Body of pancreas (tissue), 4 donors: ENCODE data around the gene GMPPA. TPM values are rescaled to one million over a fixed set of nuclear protein-coding genes. Genes with fewer than 3 reads are reported as not detected.

Source experiments
- ATAC-seq: fragments of 150-250 bp; one replicate; pipeline ENCODE4 v1.9.1; 2016
- DNase-seq, 4 donors: peaks; one replicate each; pipeline ENCODE4 v3.0.0-alpha.2; 2019
- H3K27ac ChIP-seq, 4 donors: fragments of 200-600 bp; sonication (generic); 1 replicate in 3 of 4; 2 replicates in 1 of 4; pipeline versions ENCODE4 v1.5.1 to v1.6.1; 2016 to 2019; ENCODE audit warnings: mild to moderate bottlenecking in 1 of 4, mixed read lengths in 1 of 4, moderate library complexity in 1 of 4
- H3K27me3 ChIP-seq, 2 donors: fragments of 200-600 bp; sonication (generic); one replicate each; pipeline ENCODE4 v1.6.0; 2016; ENCODE audit warnings: mild to moderate bottlenecking in 1 of 2
- H3K36me3 ChIP-seq, 2 donors: fragments of 200-600 bp; sonication (generic); replicated peaks in 1 of 2; 2 replicates each; pipeline ENCODE4 v1.5.1; 2016; ENCODE audit warnings: low read depth in 2 of 2; ENCODE audit not compliant: insufficient read depth in 1 of 2
- H3K4me1 ChIP-seq: fragments of 200-600 bp; sonication (generic); one replicate; pipeline ENCODE4 v1.6.0; 2016
- H3K4me3 ChIP-seq, 2 donors: fragments of 200-600 bp; sonication (generic); 1 replicate in 1 of 2; 2 replicates in 1 of 2; pipeline ENCODE4 v1.5.1; 2016 to 2019
- H3K9me3 ChIP-seq, 3 donors: fragments of 200-600 bp; sonication (generic); 1 replicate in 2 of 3; 2 replicates in 1 of 3; pipeline ENCODE4 v1.5.1; 2016
- CTCF ChIP-seq, 7 experiments: fragments of 450-650 bp in 4 of 7; fragments of 200-600 bp in 3 of 7; sonication (generic) in 3 of 7; IDR thresholded peaks; one replicate each; pipeline ENCODE4 v1.5.1; 2016 to 2019; ENCODE audit warnings: antibody characterized with exemption in 7 of 7
- POLR2A ChIP-seq, 3 donors: fragments of 450-650 bp; IDR thresholded peaks; one replicate each; pipeline ENCODE4 v1.6.1; 2016; ENCODE audit warnings: antibody characterized with exemption in 3 of 3, mild to moderate bottlenecking in 2 of 3
- WGBS, 2 donors: methylation state at CpG; one replicate each; pipeline ENCODE4 v1.1.5; 2017; 5-methylcytosine and 5-hydroxymethylcytosine counted together
- intact Hi-C: fragments of 100-400 bp; cut with DNase I; formaldehyde crosslinking; loops from one replicate; pipeline ENCODE4 v1.15.1; 2023
- total RNA-seq, 2 donors: library from RNA; depleted of rRNA; stranded (reverse); fragments of >200 nt; gene quantifications; one replicate each; pipeline ENCODE4 v1.1.0, GENCODE V29; 2016

Gene GMPPA
- total RNA-seq, 2 donors from 2014 or later: 40.5 to 57.4 TPM

- TF ChIP-seq CTCF (IDR thresholded peaks at IDR 0.05) (no peak), POLR2A (IDR thresholded peaks at IDR 0.05) (no peak)
- intact Hi-C loops: loop anchor here (5.0 kb wide), 2 partner anchors 50 to 120 kb away; no protein-coding TSS in a partner anchor
- peak in 3 of 4 donors; percentile 60 to 66 (median 66) for DNase-seq
- Histone ChIP-seq H3K9me3 (no peaks in the 10 kb centered on the region), H3K4me1 (peaks cover 23% of the 10 kb centered on the region), H3K27me3 (peaks cover 0 to 33% of the 10 kb centered on the region in 2 donors), H3K36me3 (no peaks in the 10 kb centered on the region), H3K4me3 (no peak overlapping the region), H3K27ac (no peak overlapping the region)
- peak; percentile 41 for ATAC-seq
- 23% methylated on average over 6 of the region's 6 CpGs; no CpG with 5 or more reads in 1 of the 2 donors for WGBS, 2 donors
Observed at GRCh38 chr2:219527076-219527394, 28.3 kb downstream of the GMPPA start.

- Histone ChIP-seq H3K4me3 (no peak overlapping the region), H3K27ac (no peak overlapping the region), H3K27me3 (peaks cover 0 to 30% of the 10 kb centered on the region in 2 donors), H3K36me3 (no peaks in the 10 kb centered on the region), H3K9me3 (no peaks in the 10 kb centered on the region), H3K4me1 (peaks cover 22% of the 10 kb centered on the region)
- WGBS, 2 donors: 23 to 29% methylated on average over 5 of the region's 5 CpGs
- intact Hi-C loops: loop anchor here (5.0 kb wide), 2 partner anchors 50 to 120 kb away; no protein-coding TSS in a partner anchor
- no peak for DNase-seq
- no peak for TF ChIP-seq CTCF (IDR thresholded peaks at IDR 0.05)
- no peak for TF ChIP-seq POLR2A (IDR thresholded peaks at IDR 0.05)
- no peak for ATAC-seq
Observed at GRCh38 chr2:219527472-219527871, 28.8 kb downstream of the GMPPA start.

GRCh38 chr2:219530048-219530963 is 31.6 kb downstream of the GMPPA start:
- H3K36me3 ChIP-seq: no peaks in the 10 kb centered on the region
- no peak overlapping the region for H3K4me3 ChIP-seq
- no peak overlapping the region for H3K27ac ChIP-seq
- ATAC-seq (peak; percentile 97), DNase-seq (peak; percentile 81 to 86 (median 82))
- H3K27me3 ChIP-seq: peaks cover 0 to 16% of the 10 kb centered on the region in 2 donors
- intact Hi-C loops: loop anchor here (5.0 kb wide), 1 partner anchor 33 kb away; the partner anchor contains the start of gene GMPPA
- WGBS, 2 donors: 13 to 35% methylated on average over 9 to 21 of the region's 21 CpGs
- peak; percentile 92 to 99 (median 98) for TF ChIP-seq CTCF (IDR thresholded peaks at IDR 0.05)
- TF ChIP-seq POLR2A (IDR thresholded peaks at IDR 0.05): no peak
- peaks cover 14% of the 10 kb centered on the region for H3K4me1 ChIP-seq
- H3K9me3 ChIP-seq: no peaks in the 10 kb centered on the region

- Histone ChIP-seq H3K27ac (no peak overlapping the region), H3K4me1 (peaks cover 13% of the 10 kb centered on the region), H3K4me3 (no peak overlapping the region), H3K27me3 (peaks cover 0 to 16% of the 10 kb centered on the region in 2 donors), H3K9me3 (no peaks in the 10 kb centered on the region), H3K36me3 (no peaks in the 10 kb centered on the region)
- WGBS, 2 donors: 45 to 67% methylated on average over 5 to 20 of the region's 20 CpGs
- no peak for DNase-seq
- ATAC-seq: no peak
- TF ChIP-seq CTCF (IDR thresholded peaks at IDR 0.05): no peak
- no peak for TF ChIP-seq POLR2A (IDR thresholded peaks at IDR 0.05)
- intact Hi-C loops: loop anchor here (5.0 kb wide), 1 partner anchor 35 kb away; the partner anchor contains the start of gene GMPPA
Observed at GRCh38 chr2:219531639-219532377, 33.1 kb downstream of the GMPPA start.
